Activated CD8-positive, alpha-beta memory T cell treated with anti-CD3 and anti-CD28 coated beads, Interleukin-2, amount 50 U/mL, for 48 hours (primary cell): ENCODE results near the gene BICD1.
"Not testable (repeated sequence)": the region's sequence is repeated elsewhere in the genome, so short reads cannot be mapped to it uniquely, and the experiment has no call there.

Source experiments
- DNase-seq: peaks from one replicate; pipeline ENCODE4 v3.0.0-alpha.2; 2020

Gene BICD1

DNA sequence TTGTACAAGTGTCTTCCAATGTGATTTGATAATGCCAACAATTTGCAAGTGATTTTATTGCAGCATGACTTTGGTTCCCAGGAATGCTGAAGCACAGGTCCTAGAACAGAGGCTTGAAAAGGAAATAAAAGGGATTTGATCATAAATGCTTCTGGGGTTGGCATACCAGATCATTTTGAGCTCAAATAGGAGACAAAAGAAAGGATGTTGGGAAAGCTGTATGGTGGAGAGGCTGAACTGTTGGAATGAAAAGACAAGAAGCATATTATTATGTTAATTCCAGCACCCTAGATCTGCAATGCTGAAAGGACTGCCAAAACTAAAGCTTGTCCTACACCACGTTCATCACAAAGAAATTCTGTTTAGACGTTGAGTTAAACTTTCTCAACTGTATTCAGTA is 143.1 kb downstream of the BICD1 start:
- DNase-seq: no peak

DNA sequence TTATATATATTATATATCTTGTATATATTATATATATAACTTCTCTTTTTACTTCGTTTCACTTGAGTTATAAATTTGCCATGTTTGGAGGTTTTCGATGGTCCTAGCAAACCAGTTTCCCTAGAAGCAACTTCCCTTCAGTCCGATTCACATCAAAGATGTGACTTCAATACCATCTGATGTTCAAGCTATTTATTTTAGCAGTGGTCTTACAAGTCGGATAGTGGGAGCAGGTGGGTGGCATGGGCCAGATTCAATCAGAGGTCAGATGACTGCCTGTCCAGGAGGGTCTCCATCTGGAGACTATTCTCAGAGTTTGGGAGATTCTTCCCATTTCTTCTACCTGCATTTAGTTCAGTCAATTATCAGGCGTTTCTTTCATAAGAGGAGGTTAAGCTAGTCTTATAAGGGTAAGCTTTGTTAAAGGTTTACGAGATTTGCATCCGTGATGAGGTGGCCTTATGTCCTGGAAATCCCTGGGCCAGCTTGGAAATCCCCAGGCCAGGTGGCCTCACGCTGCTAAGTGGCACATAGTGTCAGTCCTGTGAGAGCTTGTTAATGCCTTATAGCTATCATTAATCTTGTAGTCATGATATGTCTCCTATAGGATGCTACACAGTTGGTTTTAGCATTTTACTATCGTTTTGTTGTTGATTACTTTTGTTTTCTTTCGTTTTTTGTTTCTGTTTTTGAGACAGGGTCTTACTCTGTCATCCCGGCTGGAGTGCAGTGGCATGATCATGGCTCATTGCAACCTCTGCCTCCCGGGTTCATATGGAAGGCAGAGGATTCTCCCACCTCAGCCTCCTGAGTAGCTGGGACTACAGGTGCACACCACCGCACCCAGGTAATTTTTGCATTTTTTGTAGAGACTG is 145.8 kb downstream of the BICD1 start:
- DNase-seq: no peak

- DNase-seq: no peak
Observed at GRCh38 chr12:32253154-32253790, 146.6 kb downstream of the BICD1 start.

DNA sequence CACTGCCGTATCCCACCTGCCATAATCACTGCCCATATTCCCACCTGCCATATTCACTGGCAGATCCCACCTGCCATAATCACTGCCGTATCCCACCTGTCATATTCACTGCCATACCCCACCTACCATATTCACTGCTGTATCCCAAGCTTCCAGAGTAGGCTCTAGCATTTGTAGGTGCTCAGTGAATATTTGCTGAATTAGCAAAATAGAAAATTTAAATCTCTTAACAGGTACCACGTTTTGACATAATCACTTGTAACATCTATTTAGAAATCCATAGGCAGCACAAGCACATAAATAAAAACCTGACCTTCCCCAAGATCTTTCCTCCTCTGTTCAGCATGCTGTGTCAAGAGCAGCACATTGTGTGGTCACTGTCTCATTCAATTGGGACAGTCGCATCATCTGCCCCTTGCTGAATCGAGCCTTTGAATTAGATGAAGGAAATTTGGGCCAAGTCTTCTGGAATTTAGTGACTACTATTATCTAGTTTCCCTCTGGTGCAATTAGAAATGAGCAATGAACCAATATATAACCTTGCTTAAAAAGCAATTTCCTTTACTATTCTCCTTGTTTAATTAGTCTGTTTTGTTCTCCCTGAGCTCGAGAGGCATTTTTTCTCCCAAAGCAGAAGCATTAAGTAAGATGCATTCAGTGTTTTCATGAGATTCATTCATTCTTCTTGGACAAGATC is 147.8 kb downstream of the BICD1 start:
- DNase-seq: no peak

- DNase-seq: no peak
Observed at GRCh38 chr12:32255588-32255987, 148.9 kb downstream of the BICD1 start.

DNA sequence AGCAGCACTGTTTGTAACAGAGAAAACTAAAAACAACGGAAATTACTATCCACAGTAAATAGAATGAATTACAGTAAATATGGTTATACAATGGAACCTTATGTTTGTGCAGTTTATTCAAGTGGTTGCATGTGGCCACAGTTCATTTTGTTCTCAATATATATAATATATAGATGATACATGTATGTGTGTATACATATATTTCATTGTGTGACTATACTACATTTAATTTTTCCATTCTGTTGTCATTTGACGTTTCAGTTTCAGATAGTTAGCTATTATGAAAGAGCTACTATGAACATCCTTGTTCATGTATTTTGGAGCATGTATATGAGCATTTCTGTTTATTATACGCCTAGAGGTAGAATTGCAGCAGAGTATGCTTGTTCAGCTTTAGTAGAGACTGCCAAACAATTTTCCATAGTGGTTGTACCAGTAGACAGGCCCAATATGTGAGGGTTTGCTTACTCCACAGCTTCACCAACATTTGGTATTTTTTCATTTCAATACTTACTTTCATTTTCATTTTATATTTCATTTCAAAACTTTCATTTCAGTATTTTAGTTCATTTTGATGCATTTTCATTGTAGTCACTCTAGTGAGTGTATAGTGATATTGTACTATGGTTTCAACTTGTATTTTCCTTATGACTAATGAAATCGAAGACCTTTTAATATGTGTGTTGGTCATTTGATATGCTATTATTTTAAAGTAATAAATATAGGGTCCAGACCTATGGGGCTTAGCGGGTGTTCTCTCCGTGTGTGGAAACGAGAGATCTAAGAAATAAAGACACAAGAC is 151.2 kb downstream of the BICD1 start:
- DNase-seq: no peak

GRCh38 chr12:32260696-32261095 is 154.0 kb downstream of the BICD1 start:
- no peak for DNase-seq

- no peak for DNase-seq
Observed at GRCh38 chr12:32261638-32262037, 155.0 kb downstream of the BICD1 start.

DNA sequence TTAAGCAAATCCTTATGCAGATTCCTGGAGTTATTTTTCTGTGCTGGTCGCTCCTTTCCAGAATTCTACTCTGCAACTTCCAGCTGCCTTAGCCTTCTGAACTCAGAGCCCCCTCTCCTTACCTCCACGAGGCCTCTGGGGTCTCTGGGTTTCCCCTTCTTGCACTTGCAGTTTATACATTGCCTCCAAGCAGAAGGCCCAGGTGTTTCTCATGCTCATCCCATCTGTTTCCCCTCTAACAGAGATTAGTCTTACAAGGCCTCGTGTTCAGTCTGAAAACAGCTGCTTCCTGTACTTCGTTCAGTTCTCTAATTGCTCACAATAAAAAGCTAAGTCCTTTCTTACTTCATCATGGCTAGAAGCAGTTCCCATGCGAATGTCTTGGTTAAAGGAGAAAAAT is 158.3 kb downstream of the BICD1 start:
- no peak for DNase-seq

DNA sequence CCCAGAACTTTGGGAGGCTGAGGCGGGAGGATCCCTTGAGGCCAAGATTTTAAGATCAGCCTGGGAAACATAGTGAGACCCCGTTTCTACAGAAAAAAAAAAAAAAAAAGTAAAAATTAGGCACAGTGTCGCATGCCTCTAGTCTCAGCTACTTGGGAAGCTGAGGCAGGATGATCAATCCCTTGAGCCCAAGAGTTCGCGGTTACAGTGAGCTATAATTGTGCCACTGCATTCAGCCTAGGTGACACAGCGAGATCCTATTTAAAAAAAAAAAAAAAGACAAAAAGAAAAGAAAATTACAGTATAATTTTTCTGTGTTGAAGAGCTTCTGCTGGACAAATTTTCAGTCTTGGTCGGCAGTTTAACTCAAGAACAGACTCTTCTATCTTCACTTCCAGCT is 158.8 kb downstream of the BICD1 start:
- DNase-seq: no peak

DNA sequence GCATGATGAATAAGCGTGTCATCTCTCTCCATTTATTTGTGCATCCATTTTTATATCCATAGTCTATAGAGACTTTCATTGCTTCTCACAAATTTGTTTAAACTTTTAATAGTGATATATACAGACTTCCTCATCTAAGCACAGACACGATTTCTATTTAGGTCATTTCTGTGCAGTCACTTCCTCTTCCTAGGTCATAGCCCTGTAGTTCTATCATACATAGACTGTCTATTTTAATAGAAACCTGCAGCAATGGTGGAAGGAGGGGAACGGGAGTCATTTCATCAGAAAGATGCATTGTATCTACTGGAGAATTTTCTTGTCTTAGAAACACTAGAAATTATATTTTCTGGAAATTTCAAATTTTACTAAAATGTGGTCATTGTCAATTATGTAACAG is 159.3 kb downstream of the BICD1 start:
- no peak for DNase-seq

DNA sequence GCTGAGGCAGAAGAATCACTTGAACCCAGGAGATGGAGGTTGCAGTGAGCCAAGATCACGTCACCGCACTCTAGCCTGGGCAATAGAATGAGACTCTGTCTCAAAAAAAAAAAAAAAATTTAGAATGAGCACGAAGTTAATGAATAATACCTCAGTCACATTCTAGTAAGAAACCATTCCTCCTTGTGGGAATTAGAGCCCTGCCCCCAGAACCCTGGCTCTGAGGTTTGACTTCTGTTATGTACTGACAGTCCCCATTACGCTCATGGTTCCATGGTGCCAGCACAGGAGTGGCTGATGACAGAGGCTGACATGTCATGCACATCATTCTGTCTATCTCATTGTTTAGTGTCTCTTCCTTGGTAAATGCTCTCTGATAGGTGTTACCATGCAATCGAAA is 160.1 kb downstream of the BICD1 start:
- DNase-seq: no peak

DNA sequence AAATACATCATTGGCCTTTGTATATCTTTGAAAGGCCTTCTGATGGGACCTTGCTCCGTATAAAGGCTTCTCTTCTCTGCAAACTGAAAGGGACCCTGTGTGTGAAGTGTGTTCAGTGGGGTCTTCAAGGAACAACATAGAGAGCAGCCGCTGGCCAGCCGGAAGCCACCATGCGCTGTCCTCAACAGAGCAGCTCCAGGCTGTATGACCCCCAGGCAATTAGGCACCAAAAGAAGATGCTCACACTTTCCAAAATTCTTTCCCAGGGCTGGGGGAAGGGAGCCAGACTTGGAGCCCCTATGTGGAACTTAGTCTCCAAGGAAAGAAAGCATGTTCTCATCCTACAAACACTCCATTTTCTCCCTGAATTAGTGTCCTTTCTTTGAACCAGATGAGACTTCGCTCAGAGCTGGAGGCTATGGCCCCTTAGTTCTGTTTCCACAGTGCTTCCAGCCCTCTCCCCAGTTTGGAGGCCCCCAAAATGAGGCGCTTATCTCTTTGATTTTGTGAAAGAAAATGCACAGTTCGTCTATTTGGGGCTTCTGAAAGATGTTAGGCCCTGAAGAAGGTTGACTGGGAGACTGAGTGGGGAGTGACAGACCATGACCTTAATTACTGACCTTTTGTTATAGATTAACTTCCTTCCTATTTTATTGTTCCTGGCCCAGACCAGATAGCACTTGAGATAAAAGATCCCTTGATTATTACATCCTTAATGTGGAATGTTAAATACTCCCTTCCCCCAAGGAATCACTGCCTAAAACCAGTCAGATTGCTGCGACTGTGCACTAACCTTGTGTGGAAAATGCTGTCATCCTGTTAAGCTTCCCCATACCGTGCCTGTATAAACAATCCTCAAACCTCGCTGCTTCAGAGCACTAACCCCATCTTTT is 164.4 kb downstream of the BICD1 start:
- no peak for DNase-seq

GRCh38 chr12:32272465-32272864 is 165.8 kb downstream of the BICD1 start:
- no peak for DNase-seq

- no peak for DNase-seq
Observed at GRCh38 chr12:32273063-32273522, 166.4 kb downstream of the BICD1 start.

- DNase-seq: peak; percentile 59
Observed at GRCh38 chr12:32273712-32274111, 167.1 kb downstream of the BICD1 start.

DNA sequence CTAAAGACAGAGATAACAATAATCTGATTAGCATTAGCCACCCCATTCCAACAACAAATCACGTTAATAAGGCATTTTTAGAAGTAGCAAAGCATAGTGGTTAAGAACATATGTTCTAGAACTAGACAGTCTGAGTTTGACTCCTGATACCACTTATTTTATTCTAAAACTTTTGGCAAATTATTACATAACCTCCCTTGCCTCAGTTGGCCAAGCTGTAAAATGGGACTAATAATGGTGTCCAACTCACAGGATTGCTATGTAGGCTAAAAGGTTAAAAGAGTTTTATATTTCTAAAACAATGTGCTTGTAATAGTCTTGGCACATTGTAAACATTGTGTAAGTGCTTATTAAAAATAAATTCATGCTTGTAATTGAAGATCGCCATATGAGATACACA is 168.0 kb downstream of the BICD1 start:
- no peak for DNase-seq

GRCh38 chr12:32275520-32275919 is 168.9 kb downstream of the BICD1 start:
- not testable (repeated sequence) for DNase-seq

- DNase-seq: no peak
Observed at GRCh38 chr12:32277774-32278173, 171.1 kb downstream of the BICD1 start.

DNA sequence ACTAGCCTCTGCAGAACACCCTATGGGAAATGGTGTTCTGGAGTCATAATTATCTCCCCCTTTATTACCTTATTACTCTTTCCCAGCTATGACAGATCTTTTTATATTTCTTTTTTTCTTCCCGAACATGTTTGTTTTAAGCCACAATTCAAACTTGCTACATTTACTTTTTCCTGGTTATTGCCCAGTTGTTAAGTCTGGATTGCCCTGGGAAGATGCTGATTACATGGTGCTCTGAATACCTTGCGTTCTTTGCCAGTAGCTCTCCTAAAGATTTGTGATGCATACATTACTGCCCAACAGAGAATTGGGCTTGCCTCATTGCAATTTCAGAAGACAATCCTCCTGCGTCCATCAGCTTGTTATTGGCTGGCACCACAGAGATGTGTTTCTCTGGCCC is 174.5 kb downstream of the BICD1 start:
- DNase-seq: no peak

- no peak for DNase-seq
Observed at GRCh38 chr12:32284561-32284960, 177.9 kb downstream of the BICD1 start.

- no peak for DNase-seq
Observed at GRCh38 chr12:32285021-32285420, 178.4 kb downstream of the BICD1 start.
